ENCODE measurements around the gene KRTAP17-1.

The KRTAP17-1 gene

DNA sequence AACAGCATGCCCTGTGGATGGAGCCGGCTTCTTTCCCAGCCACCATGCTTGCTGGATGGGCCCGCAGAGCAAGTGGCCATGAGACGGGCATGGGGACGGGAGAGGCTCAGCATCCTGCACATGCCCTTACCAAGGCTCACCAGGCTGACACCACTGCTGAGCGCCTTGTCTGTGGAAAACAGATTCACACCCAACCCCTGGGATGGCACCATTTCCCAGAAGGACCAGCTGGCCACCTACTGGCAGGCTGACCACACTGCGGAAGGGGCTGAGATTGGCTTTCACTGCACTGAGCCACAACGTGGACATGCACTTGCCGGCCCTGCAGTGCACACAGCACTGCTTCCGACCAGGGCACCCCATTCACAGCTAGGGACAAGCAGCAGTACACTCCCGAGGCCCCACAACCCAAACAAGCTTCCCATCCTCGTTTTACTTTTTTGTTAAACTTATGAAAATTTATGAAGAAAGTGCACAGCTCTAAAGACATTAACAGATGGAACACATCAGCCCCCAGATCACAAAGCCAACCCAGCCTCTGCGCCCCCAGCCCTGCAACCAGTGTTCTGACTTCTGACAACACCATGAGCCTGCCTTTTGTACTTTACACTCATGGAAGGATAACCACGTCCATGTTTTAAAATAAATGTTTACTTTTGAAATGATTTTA, 13.9 kb upstream of the KRTAP17-1 start:
- Mint-ChIP-seq H3K27ac (no peak overlapping the region), H3K36me3 (ENCODE audit: low read depth) (no peaks in the 10 kb centered on the region), H3K4me1 (peaks cover 5% of the 10 kb centered on the region), H3K27me3 (ENCODE audit: low read depth) (peaks cover 5% of the 10 kb centered on the region), H3K9me3 (no peaks in the 10 kb centered on the region), H3K4me3 (no peak overlapping the region)
- TF ChIP-seq, protein P1, sequence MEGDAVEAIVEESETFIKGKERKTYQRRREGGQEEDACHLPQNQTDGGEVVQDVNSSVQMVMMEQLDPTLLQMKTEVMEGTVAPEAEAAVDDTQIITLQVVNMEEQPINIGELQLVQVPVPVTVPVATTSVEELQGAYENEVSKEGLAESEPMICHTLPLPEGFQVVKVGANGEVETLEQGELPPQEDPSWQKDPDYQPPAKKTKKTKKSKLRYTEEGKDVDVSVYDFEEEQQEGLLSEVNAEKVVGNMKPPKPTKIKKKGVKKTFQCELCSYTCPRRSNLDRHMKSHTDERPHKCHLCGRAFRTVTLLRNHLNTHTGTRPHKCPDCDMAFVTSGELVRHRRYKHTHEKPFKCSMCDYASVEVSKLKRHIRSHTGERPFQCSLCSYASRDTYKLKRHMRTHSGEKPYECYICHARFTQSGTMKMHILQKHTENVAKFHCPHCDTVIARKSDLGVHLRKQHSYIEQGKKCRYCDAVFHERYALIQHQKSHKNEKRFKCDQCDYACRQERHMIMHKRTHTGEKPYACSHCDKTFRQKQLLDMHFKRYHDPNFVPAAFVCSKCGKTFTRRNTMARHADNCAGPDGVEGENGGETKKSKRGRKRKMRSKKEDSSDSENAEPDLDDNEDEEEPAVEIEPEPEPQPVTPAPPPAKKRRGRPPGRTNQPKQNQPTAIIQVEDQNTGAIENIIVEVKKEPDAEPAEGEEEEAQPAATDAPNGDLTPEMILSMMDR (IDR thresholded peaks at IDR 0.05; ENCODE audit: unreplicated experiment in 3 of 3) = peak; percentile 64 to 67 (median 66)

DNA sequence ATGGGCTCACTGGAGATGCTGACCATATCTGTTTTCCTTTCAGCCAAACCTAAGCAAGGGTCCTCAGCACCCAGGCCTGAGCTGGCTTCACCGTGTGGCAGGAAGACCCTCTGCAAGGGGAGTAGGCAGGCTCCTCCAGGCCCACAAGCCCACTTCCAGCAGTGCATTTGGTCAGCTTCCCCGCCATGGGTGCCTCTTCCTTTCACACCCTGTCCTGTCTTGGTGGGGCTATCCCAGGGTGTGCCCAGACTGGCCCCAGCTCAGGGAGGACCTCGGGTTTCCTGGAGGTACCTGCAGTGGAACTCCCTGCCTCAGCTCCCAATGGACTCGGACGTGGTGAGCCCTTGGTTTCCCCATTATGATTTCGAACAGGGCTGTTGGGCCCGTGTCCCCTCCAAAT, 12.7 kb upstream of the KRTAP17-1 start:
- H3K27ac Mint-ChIP-seq = no peak overlapping the region
- H3K27me3 Mint-ChIP-seq (ENCODE audit: low read depth) = peaks cover 7% of the 10 kb centered on the region
- peaks cover 5% of the 10 kb centered on the region for H3K4me1 Mint-ChIP-seq
- no peaks in the 10 kb centered on the region for H3K36me3 Mint-ChIP-seq (ENCODE audit: low read depth)
- no peak overlapping the region for H3K4me3 Mint-ChIP-seq
- H3K9me3 Mint-ChIP-seq = no peaks in the 10 kb centered on the region
- TF ChIP-seq, protein P1 (IDR thresholded peaks at IDR 0.05; ENCODE audit: unreplicated experiment in 3 of 3) = no peak

DNA sequence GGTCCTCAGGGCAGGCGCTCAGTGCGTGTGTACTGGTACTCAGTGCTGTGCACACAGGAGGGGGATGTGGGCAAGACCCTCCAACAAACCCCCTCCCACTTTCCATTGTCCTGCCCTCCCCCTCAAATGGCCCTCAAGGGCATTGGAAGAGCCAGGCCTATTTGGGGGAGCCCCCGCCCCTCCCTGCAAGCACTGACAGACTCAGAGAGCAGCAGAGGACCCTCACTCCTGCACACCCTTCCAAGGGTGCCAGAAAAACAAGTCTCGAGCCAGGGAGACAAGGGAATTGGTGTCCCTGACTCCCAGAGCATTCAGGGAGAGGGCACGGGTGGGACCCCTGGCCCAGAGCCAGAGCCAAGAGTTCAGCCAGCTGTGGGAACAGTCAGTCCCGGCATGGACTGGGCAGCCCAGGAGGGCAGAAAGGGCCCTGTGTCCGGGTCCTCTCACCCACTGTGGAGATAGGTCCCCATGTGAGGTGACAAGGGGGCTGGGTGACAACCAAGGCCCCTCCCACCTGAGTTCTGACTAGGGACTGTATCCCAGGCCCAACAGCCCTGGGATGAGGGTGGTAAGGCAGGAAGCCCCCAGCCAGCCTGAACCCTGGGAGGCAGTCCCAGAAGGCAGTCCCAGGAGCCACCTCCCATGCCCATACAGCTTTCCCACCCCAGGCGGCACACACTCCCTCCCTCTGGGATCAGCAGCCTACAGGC, 12.1 kb upstream of the KRTAP17-1 start:
- no peaks in the 10 kb centered on the region for H3K36me3 Mint-ChIP-seq (ENCODE audit: low read depth)
- no peaks in the 10 kb centered on the region for H3K9me3 Mint-ChIP-seq
- H3K4me1 Mint-ChIP-seq = peaks cover 5% of the 10 kb centered on the region
- TF ChIP-seq, protein P1 (IDR thresholded peaks at IDR 0.05; ENCODE audit: unreplicated experiment in 3 of 3) = no peak
- H3K27me3 Mint-ChIP-seq (ENCODE audit: low read depth) = peaks cover 4% of the 10 kb centered on the region
- no peak overlapping the region for H3K4me3 Mint-ChIP-seq
- no peak overlapping the region for H3K27ac Mint-ChIP-seq

DNA sequence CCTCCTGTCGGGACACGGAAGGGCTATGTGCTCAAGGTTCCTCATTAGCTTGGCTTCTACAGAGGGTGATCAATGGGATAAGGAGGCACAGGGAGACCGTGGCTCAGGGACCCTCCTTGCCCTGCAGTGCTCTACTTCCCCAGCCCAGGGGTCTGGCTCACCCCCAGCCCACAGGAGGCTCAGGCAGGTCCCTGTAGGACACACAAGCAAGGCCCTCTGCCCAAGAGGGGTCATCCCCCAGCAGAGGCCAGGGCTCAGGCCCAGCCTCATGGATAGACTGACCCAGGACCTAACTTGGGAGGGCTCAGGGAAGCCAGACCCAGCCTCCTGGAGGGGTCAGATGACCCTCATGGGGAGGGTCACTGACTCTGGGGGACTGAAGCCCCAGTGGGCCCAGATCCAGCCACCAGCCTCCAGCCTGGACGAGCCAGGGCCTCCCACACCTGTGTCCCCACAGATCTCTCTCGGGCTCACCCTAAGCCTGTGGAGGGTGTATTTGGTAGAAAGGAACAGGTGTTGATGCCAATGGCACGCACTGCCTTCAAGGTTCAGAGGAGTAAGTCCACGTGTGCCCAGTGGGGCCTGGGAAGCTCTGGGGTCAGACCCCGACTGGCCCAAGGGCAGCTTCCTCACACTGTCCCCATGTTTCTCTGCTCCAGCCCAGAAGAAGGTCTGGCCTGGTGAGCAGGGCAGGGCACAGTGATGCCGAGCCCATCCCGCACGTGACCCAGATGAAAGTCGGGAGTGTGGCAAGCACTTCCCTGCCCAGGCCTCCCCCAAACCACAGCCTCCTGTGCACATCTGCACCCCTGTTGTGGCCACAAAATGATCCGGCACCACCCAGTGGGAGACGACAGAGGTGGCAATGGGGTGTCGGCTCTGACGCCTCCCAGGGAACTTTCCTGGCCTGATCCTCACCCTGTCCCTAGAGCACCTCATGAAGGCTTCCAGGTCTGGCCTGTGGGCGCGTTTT, 10.9 kb upstream of the KRTAP17-1 start:
- no peak overlapping the region for H3K27ac Mint-ChIP-seq
- H3K9me3 Mint-ChIP-seq = no peaks in the 10 kb centered on the region
- H3K4me1 Mint-ChIP-seq = peaks cover 5% of the 10 kb centered on the region
- H3K4me3 Mint-ChIP-seq = no peak overlapping the region
- peaks cover 4% of the 10 kb centered on the region for H3K27me3 Mint-ChIP-seq (ENCODE audit: low read depth)
- TF ChIP-seq, protein P1 (IDR thresholded peaks at IDR 0.05; ENCODE audit: unreplicated experiment in 3 of 3) = no peak
- H3K36me3 Mint-ChIP-seq (ENCODE audit: low read depth) = no peaks in the 10 kb centered on the region

DNA sequence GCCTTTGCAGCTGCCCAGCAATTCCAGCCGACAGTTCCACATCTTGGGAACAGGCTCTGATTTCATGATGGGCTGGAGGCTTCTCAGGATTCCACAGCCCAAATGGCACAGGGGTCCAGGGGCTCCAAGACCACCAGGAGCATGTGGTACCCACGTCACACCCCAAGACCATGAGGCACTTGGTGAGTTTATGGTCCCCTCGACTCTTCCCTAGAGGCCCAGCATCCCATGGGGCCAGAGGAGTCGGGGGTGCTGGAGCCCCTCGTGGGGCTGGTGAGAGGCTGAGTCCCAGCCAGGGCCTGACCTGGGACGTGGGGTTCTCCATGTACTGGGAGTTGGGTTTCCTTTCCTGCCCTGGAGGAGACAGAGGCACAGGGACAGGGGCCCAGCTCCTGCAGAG, 10.1 kb upstream of the KRTAP17-1 start:
- no peak overlapping the region for H3K27ac Mint-ChIP-seq
- no peak overlapping the region for H3K4me3 Mint-ChIP-seq
- no peaks in the 10 kb centered on the region for H3K36me3 Mint-ChIP-seq (ENCODE audit: low read depth)
- TF ChIP-seq, protein P1 (IDR thresholded peaks at IDR 0.05; ENCODE audit: unreplicated experiment in 3 of 3) = no peak
- H3K4me1 Mint-ChIP-seq = peaks cover 5% of the 10 kb centered on the region
- H3K27me3 Mint-ChIP-seq (ENCODE audit: low read depth) = peaks cover 4% of the 10 kb centered on the region
- no peaks in the 10 kb centered on the region for H3K9me3 Mint-ChIP-seq
